IMR-90 (cell line): Measurements from ENCODE around the gene RAD1. TPM values are rescaled to one million over a fixed set of nuclear protein-coding genes. Genes with fewer than 3 reads are reported as not detected.

Experiments used
- ATAC-seq: fragments of 200-7000 bp; cut with Tn5 transposase; 2 replicates; pipeline ENCODE4 v1.9.1; 2020; ENCODE audit warnings: low read depth, mild to moderate bottlenecking, moderate library complexity
- BruUV-seq: library from RNA; stranded (reverse); fragments of 400-500 nt; replicated peaks from 2 replicates; lab custom pipeline; 2021; lab: Mats Ljungman, UMichigan
- CTCF ChIA-PET: fragments of 300-600 bp; formaldehyde crosslinking; extraction: SDS; loops from one replicate; lab custom pipeline; 2021; ENCODE audit warnings: antibody characterized with exemption; lab: Yijun Ruan, JAX
- POLR2A ChIA-PET: fragments of 300-600 bp; sonication (Branson Sonifier 250); formaldehyde crosslinking; loops from one replicate; lab custom pipeline; 2022; ENCODE audit warnings: antibody characterized with exemption; ENCODE audit not compliant: unreplicated experiment; lab: Charles Lee
- DNase-seq: peaks from one replicate; pipeline ENCODE4 v3.0.0; 2013
- H2AFZ ChIP-seq: replicated peaks from 2 replicates; pipeline ENCODE3; 2013; ENCODE audit warnings: low read length, mild to moderate bottlenecking; ENCODE audit not compliant: poor library complexity
- H2AK5ac ChIP-seq: 2 replicates; pipeline ENCODE4 v1.6.1; 2013; ENCODE audit warnings: low read depth, low read length, inconsistent platforms
- H2AK9ac ChIP-seq: replicated peaks from 2 replicates; pipeline ENCODE3; 2013; ENCODE audit warnings: mild to moderate bottlenecking, low read depth, low read length, moderate library complexity; ENCODE audit not compliant: poor library complexity
- H2BK120ac ChIP-seq: 2 replicates; pipeline ENCODE4 v1.6.1; 2013; ENCODE audit warnings: low read depth, low read length, inconsistent platforms
- H2BK15ac ChIP-seq: 3 replicates; pipeline ENCODE4 v1.6.1; 2013; ENCODE audit warnings: low read depth, low read length, inconsistent platforms
- H2BK20ac ChIP-seq: 2 replicates; pipeline ENCODE4 v1.6.1; 2013; ENCODE audit warnings: low read depth, mild to moderate bottlenecking, inconsistent platforms, low read length, moderate library complexity
- H2BK5ac ChIP-seq: 2 replicates; pipeline ENCODE4 v1.6.1; 2013; ENCODE audit warnings: mild to moderate bottlenecking, low read depth, low read length, inconsistent platforms; ENCODE audit not compliant: poor library complexity, severe bottlenecking
- H3K14ac ChIP-seq: replicated peaks from 2 replicates; pipeline ENCODE4 v1.6.1; 2013; ENCODE audit warnings: low read depth, low read length, inconsistent platforms
- H3K18ac ChIP-seq: 2 replicates; pipeline ENCODE4 v1.6.1; 2013; ENCODE audit warnings: low read depth, low read length, control low read depth
- H3K23ac ChIP-seq: 2 replicates; pipeline ENCODE4 v1.6.1; 2013; ENCODE audit warnings: low read depth, low read length, inconsistent platforms
- H3K27ac ChIP-seq: 2 replicates; pipeline ENCODE4 v1.5.1; 2013; ENCODE audit warnings: mild to moderate bottlenecking, control low read depth, low read length; ENCODE audit not compliant: insufficient read depth
- H3K27me3 ChIP-seq: 2 replicates; pipeline ENCODE4 v1.6.1; 2013; ENCODE audit warnings: low read length; ENCODE audit not compliant: control insufficient read depth, insufficient read depth
- H3K36me3 ChIP-seq: 2 replicates; pipeline ENCODE4 v1.6.1; 2013; ENCODE audit warnings: low read length, mixed read lengths; ENCODE audit not compliant: control insufficient read depth, insufficient read depth
- H3K4ac ChIP-seq: 2 replicates; pipeline ENCODE4 v1.6.1; 2013; ENCODE audit warnings: low read depth, low read length, inconsistent platforms
- H3K4me1 ChIP-seq: 2 replicates; pipeline ENCODE4 v1.6.1; 2013; ENCODE audit warnings: low read length, mixed read lengths; ENCODE audit not compliant: control insufficient read depth, insufficient read depth
- H3K4me2 ChIP-seq: 2 replicates; pipeline ENCODE4 v1.6.1; 2013; ENCODE audit warnings: low read depth, mild to moderate bottlenecking, control low read depth, low read length, moderate library complexity
- H3K4me3 ChIP-seq: 2 replicates; pipeline ENCODE4 v1.5.1; 2013; ENCODE audit warnings: low read depth, mild to moderate bottlenecking, control low read depth, low read length, moderate library complexity; ENCODE audit not compliant: insufficient read depth
- H3K56ac ChIP-seq: 2 replicates; pipeline ENCODE4 v1.6.1; 2013; ENCODE audit warnings: low read length, inconsistent platforms; ENCODE audit not compliant: insufficient read depth; ENCODE audit errors: extremely low read depth
- H3K79me1 ChIP-seq, 2 experiments: 2 replicates each; pipeline ENCODE4 v1.6.1; 2013; ENCODE audit warnings: low read length in 2 of 2, inconsistent platforms in 1 of 2, low read depth in 1 of 2
- H3K9ac ChIP-seq: 2 replicates; pipeline ENCODE4 v1.6.1; 2013; ENCODE audit warnings: low read depth, low read length, control low read depth
- H3K9me1 ChIP-seq: 2 replicates; pipeline ENCODE4 v1.6.1; 2013; ENCODE audit warnings: low read length, inconsistent platforms; ENCODE audit not compliant: insufficient read depth
- H3K9me3 ChIP-seq: 2 replicates; pipeline ENCODE4 v1.6.1; 2013; ENCODE audit warnings: low read length; ENCODE audit not compliant: control insufficient read depth, insufficient read depth
- H4K20me1 ChIP-seq: 2 replicates; pipeline ENCODE4 v1.6.1; 2013; ENCODE audit warnings: low read length, inconsistent platforms; ENCODE audit not compliant: insufficient read depth
- H4K5ac ChIP-seq: 2 replicates; pipeline ENCODE4 v1.6.1; 2013; ENCODE audit warnings: mild to moderate bottlenecking, low read depth, low read length, control low read depth
- H4K8ac ChIP-seq, 2 experiments: 2 replicates each; pipeline ENCODE4 v1.6.1; 2013; ENCODE audit warnings: low read depth in 2 of 2, low read length in 2 of 2, control low read depth in 1 of 2, inconsistent platforms in 1 of 2
- H4K91ac ChIP-seq: 2 replicates; pipeline ENCODE4 v1.6.1; 2013; ENCODE audit warnings: low read depth, low read length, inconsistent platforms; ENCODE audit not compliant: insufficient read depth
- BHLHE40 ChIP-seq: fragments of 150-350 bp; IDR thresholded peaks from 2 replicates; pipeline ENCODE4 v1.6.1; 2016; ENCODE audit warnings: mild to moderate bottlenecking, low read depth, low read length
- CHD1 ChIP-seq: IDR thresholded peaks from 2 replicates; pipeline ENCODE4 v1.6.1; 2012; ENCODE audit warnings: low read depth, low read length, improper control_type of control experiment
- NFE2L2 ChIP-seq: fragments of 150-350 bp; IDR thresholded peaks from 2 replicates; pipeline ENCODE4 v1.6.1; 2016; ENCODE audit warnings: low read depth, mild to moderate bottlenecking, low read length
- POLR2A ChIP-seq: IDR thresholded peaks from 2 replicates; pipeline ENCODE4 v1.6.1; 2012; ENCODE audit warnings: mild to moderate bottlenecking, low read depth, low read length
- RCOR1 ChIP-seq: IDR thresholded peaks from 2 replicates; pipeline ENCODE4 v1.6.1; 2012; ENCODE audit warnings: mild to moderate bottlenecking, low read length, improper control_type of control experiment; ENCODE audit not compliant: insufficient replicate concordance
- SMC3 ChIP-seq: fragments of 150-350 bp; IDR thresholded peaks from 2 replicates; pipeline ENCODE4 v1.6.1; 2016; ENCODE audit warnings: low read depth, mild to moderate bottlenecking, antibody characterized with exemption, low read length, moderate library complexity
- WGBS, 2 experiments: methylation state at CpG; one replicate each; pipeline versions ENCODE4 v1.1.5 to v1.1.7; 2013; ENCODE audit warnings: missing lambda C conversion rate in 2 of 2; ENCODE audit not compliant: insufficient read length in 1 of 2; ENCODE audit errors: extremely low coverage in 2 of 2; 5-methylcytosine and 5-hydroxymethylcytosine counted together
- dilution Hi-C: fragments of 300-500 bp; cut with HindIII; formaldehyde crosslinking; loops from one replicate; pipeline ENCODE4 v1.14.3; 2018; ENCODE audit warnings: low sequenced_read_pairs; ENCODE audit not compliant: unreplicated experiment
- in situ Hi-C: fragments of 300-500 bp; cut with MboI; formaldehyde crosslinking; loops from 3 replicates; pipeline ENCODE4 v1.14.3; 2019; ENCODE audit warnings: low sequenced_read_pairs, inconsistent platforms, mixed read lengths
- intact Hi-C: fragments of 100-400 bp; cut with micrococcal nuclease; formaldehyde crosslinking; loops from 2 replicates; pipeline ENCODE4 v1.10.0; 2022
- polyA plus RNA-seq, 3 experiments: library from polyadenylated mRNA; depleted of rRNA; stranded (reverse); fragments of >200 nt; gene quantifications; 2 replicates each; pipeline ENCODE4 v1.2.3, GENCODE V29; 2012; ENCODE audit warnings: low replicate concordance in 1 of 3
- total RNA-seq: library from RNA; depleted of rRNA; stranded (reverse); fragments of >200 nt; gene quantifications from 2 replicates; pipeline ENCODE4 v1.2.3, GENCODE V29; 2012
- TF ChIP-seq, protein P1 (sequence below): conservative IDR thresholded peaks from 2 replicates; pipeline ENCODE4 v1.5.1; 2012; ENCODE audit warnings: mild to moderate bottlenecking, low read depth, low read length, improper control_type of control experiment

The RAD1 gene
- total and polyA plus RNA-seq, 2 of the 4 experiments (the other 2 are of a cell fraction): 18.5 to 21.5 TPM

DNA sequence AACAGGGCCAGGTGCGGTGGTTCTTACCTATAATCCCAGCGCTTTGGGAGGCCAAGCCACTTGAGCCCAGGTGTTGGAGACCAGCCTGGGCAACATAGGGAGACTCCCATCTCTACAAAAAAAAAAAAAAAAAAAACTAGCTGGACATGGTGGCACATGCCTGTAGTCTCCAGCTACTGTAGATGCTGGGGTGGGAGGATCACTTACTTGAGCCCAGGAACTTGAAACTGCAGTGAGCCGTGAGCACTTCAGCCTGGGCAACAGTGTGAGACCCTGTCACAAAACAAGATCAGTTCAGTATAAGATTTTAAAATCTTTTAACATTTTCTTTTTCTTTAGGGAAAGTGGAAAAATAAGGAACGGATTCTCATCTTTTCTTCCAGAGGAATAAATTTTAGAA is 2.7 kb upstream of the RAD1 start:
- H3K4me1 ChIP-seq: peaks cover 5% of the 10 kb centered on the region; the same call in 1 of the 2 replicates
- dilution Hi-C loops (no loop called here), in situ Hi-C loops (no loop called here), intact Hi-C loops (loop anchor here (5.0 kb wide), 1 partner anchor 431 kb away; no protein-coding TSS in a partner anchor)
- no peak for DNase-seq
- no peak overlapping the region for H3K27ac ChIP-seq
- BruUV-seq: no TSS peak
- H2BK5ac ChIP-seq: no peak overlapping the region
- no peak overlapping the region for H3K14ac ChIP-seq
- H2AK5ac ChIP-seq: no peak overlapping the region
- no peak overlapping the region for H4K5ac ChIP-seq
- H3K27me3 ChIP-seq: no peaks in the 10 kb centered on the region
- no peak overlapping the region for H2BK20ac ChIP-seq
- peaks cover 7 to 25% of the 10 kb centered on the region in 2 experiments; a peak in 3 of 4 replicates for H3K79me1 ChIP-seq
- no peak overlapping the region for H3K4ac ChIP-seq
- no peaks in the 10 kb centered on the region for H3K9me3 ChIP-seq
- WGBS, 2 experiments: no CpG with 5 or more reads among the region's 4 CpGs
- no peak for ATAC-seq
- no peak overlapping the region for H3K18ac ChIP-seq
- ChIA-PET POLR2A (interaction anchor here (1.2 kb wide), 1 partner anchor 17 kb away, joined by 8 read pairs; no protein-coding TSS in a partner anchor), CTCF (interaction anchor here (1.0 to 1.1 kb wide), 2 partner anchors 44 to 86 kb away, joined by 3 to 5 read pairs; no protein-coding TSS in a partner anchor)
- no peak overlapping the region for H2BK15ac ChIP-seq
- no peak overlapping the region for H4K91ac ChIP-seq
- no peak overlapping the region for H3K9ac ChIP-seq
- H2AK9ac ChIP-seq: no peak overlapping the region
- H3K36me3 ChIP-seq: peaks cover 16% of the 10 kb centered on the region
- H3K4me3 ChIP-seq: no peak overlapping the region
- H3K23ac ChIP-seq: no peak overlapping the region
- 0 out of 2 replicates have a peak, but pooled peaks cover 3% of the 10 kb centered on the region for H3K9me1 ChIP-seq
- H4K8ac ChIP-seq: no peak overlapping the region
- no peak overlapping the region; the same call in 1 of the 2 replicates for H3K4me2 ChIP-seq
- H3K56ac ChIP-seq: no peak overlapping the region
- H2AFZ ChIP-seq: no peak overlapping the region
- H4K20me1 ChIP-seq: peaks cover 2% of the 10 kb centered on the region; the same call in 1 of the 2 replicates
- no peak overlapping the region for H2BK120ac ChIP-seq
- no peak for TF ChIP-seq POLR2A
- no peak for TF ChIP-seq RCOR1
- no peak for TF ChIP-seq NFE2L2
- no peak for TF ChIP-seq SMC3
- TF ChIP-seq BHLHE40: no peak
- TF ChIP-seq CHD1: no peak
- TF ChIP-seq, protein P1, sequence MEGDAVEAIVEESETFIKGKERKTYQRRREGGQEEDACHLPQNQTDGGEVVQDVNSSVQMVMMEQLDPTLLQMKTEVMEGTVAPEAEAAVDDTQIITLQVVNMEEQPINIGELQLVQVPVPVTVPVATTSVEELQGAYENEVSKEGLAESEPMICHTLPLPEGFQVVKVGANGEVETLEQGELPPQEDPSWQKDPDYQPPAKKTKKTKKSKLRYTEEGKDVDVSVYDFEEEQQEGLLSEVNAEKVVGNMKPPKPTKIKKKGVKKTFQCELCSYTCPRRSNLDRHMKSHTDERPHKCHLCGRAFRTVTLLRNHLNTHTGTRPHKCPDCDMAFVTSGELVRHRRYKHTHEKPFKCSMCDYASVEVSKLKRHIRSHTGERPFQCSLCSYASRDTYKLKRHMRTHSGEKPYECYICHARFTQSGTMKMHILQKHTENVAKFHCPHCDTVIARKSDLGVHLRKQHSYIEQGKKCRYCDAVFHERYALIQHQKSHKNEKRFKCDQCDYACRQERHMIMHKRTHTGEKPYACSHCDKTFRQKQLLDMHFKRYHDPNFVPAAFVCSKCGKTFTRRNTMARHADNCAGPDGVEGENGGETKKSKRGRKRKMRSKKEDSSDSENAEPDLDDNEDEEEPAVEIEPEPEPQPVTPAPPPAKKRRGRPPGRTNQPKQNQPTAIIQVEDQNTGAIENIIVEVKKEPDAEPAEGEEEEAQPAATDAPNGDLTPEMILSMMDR: no peak
